NCI-H774 (cell line): ENCODE measurements around the gene ABCA1.
A peak's percentile ranks its signal among the peaks of the same experiment; 100 is the strongest.
"Not testable (repeated sequence)": the region's sequence is repeated elsewhere in the genome, so short reads cannot be mapped to it uniquely, and the experiment has no call there.

ENCODE experiments used
- DNase-seq: peaks from one replicate; lab custom pipeline; 2025; lab: John Stamatoyannopoulos, UW

The ABCA1 gene, protein sequence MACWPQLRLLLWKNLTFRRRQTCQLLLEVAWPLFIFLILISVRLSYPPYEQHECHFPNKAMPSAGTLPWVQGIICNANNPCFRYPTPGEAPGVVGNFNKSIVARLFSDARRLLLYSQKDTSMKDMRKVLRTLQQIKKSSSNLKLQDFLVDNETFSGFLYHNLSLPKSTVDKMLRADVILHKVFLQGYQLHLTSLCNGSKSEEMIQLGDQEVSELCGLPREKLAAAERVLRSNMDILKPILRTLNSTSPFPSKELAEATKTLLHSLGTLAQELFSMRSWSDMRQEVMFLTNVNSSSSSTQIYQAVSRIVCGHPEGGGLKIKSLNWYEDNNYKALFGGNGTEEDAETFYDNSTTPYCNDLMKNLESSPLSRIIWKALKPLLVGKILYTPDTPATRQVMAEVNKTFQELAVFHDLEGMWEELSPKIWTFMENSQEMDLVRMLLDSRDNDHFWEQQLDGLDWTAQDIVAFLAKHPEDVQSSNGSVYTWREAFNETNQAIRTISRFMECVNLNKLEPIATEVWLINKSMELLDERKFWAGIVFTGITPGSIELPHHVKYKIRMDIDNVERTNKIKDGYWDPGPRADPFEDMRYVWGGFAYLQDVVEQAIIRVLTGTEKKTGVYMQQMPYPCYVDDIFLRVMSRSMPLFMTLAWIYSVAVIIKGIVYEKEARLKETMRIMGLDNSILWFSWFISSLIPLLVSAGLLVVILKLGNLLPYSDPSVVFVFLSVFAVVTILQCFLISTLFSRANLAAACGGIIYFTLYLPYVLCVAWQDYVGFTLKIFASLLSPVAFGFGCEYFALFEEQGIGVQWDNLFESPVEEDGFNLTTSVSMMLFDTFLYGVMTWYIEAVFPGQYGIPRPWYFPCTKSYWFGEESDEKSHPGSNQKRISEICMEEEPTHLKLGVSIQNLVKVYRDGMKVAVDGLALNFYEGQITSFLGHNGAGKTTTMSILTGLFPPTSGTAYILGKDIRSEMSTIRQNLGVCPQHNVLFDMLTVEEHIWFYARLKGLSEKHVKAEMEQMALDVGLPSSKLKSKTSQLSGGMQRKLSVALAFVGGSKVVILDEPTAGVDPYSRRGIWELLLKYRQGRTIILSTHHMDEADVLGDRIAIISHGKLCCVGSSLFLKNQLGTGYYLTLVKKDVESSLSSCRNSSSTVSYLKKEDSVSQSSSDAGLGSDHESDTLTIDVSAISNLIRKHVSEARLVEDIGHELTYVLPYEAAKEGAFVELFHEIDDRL (N-terminal part only)

GRCh38 chr9:104927912-104928740, at the start of gene ABCA1:
Gene ABCA1, minus strand, starts transcription at chr9:104928155. Its CDS starts 24,476 bp downstream, at chr9:104903679.
- peak; percentile 36 for DNase-seq

DNA sequence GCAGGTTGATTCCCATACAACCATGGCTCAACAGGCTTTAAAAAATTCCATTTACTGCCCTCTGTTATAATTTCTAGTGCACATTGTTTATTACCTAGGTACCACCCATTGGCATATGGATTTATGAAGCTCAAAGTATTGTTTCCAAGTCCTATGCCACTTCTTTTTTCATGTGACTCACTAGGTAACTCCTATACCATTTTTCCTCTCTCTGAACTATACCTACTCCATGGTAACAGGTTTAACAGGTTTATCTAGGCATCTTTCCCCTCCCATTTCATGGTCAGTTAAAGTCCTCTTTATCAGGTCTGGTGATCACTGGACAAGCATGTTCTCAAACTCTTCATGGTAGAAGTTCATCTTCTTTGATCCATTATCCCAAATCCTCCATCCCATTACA, 49.6 kb upstream of the ABCA1 start:
- no peak for DNase-seq

GRCh38 chr9:104977168-104977567, 49.2 kb upstream of the ABCA1 start:
- no peak for DNase-seq

DNA sequence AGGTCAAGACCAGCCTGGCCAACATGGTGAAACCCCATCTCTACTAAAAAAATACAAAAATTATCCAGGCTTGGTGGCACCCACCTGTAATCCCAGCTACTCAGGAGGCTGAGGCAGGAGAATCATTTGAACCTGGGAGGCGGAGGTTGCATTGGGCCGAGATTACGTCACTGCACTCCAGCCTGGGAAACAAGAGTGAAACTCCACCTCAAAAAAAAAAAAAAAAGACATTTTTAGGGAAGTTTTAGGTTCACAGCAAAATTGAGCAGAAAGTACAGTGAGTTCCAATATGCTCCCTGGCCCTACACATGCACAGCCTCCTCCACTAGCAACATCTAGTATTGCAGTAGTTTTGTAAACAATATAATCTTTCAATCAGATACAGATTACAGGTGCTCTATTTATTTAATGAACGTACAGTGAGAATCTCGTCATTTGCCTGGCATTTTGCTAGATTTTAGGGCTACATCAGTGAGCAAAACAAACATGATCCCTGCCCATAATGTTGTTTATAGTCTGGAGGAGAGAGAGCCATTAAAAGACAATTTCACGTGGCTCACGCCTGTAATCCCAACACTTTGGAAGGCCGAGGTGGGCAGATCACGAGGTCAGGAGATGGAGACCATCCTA, 48.1 kb upstream of the ABCA1 start:
- DNase-seq = not testable (repeated sequence)

GRCh38 chr9:104974053-104974962, 46.4 kb upstream of the ABCA1 start:
- DNase-seq = no peak

- DNase-seq = no peak
These were observed 44.4 kb upstream of the ABCA1 start for GRCh38 chr9:104972242-104972866.

GRCh38 chr9:104971511-104971910, 43.6 kb upstream of the ABCA1 start:
- no peak for DNase-seq

- DNase-seq = no peak
These were observed 42.5 kb upstream of the ABCA1 start for GRCh38 chr9:104970271-104970987.

DNA sequence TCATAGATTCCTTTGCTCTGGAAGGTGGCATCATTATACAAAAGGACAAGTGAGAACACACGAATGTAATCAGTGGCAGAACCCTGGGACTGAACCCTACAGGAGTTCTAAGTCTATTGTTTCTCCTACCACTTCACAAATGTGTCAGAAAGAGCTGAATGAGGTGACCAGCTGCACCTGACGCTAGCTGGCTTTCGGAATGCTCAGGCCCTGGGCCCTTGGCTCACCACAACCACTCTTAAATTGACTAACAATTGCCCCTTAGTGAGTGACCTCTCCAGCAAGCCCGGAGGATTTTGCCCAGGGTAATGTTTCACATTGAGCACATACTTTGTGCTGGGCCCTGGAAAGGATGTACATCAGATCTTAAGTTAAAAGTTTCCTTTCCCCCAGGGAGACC, 41.2 kb upstream of the ABCA1 start:
- DNase-seq = no peak

DNA sequence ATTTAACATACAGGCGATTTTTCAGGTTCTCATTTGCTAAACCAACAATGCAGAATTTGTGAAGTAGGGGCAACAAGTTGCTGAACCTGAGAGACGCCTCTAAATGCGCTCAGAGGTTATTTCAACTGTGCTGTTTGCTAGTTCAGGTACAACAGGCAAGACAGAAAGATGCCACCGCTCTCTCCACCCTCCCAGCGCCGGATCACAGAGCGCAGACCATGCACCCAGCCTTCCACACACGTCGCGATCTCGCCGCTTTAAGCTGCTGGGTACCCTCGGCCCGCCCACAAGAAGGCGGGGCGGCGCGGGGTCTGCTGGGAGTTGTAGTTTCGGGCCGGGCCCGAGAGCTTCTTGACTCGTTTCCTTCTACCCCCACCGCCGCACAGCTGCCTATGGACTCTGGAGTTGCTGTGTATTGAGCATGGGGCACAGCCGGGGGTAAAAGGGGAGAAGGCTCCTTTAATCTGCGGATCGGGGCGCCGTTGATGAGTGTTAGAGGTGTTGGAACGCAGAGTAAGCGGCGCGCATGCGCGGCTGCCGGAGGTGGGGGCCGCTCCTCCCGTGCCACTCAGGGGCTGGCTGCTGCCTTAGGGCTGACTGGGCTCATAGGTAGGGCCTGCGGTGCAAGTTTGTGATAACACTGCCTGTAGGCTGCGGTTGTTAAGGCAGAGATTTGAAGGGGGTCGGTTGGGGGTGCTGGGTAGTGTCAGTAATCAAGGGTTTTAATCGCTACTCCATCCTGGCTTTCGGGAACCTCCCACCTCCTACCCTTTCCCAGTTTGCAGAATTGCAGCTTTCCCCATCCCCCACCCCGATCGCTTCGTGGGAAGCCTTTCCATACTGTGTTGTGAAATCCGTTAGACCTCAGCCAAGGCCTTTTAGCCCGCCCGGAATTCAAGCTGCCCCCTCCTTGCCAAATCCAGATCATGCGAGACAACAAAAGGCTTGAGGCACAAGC, 40.3 kb upstream of the ABCA1 start:
- DNase-seq = peak; percentile 81

GRCh38 chr9:104963076-104963475, 35.1 kb upstream of the ABCA1 start:
- no peak for DNase-seq

- no peak for DNase-seq
These were observed 33.9 kb upstream of the ABCA1 start for GRCh38 chr9:104961701-104962359.

- DNase-seq = no peak
These were observed 33.3 kb upstream of the ABCA1 start for GRCh38 chr9:104961238-104961637.

- DNase-seq = no peak
These were observed 32.7 kb upstream of the ABCA1 start for GRCh38 chr9:104960662-104961061.

DNA sequence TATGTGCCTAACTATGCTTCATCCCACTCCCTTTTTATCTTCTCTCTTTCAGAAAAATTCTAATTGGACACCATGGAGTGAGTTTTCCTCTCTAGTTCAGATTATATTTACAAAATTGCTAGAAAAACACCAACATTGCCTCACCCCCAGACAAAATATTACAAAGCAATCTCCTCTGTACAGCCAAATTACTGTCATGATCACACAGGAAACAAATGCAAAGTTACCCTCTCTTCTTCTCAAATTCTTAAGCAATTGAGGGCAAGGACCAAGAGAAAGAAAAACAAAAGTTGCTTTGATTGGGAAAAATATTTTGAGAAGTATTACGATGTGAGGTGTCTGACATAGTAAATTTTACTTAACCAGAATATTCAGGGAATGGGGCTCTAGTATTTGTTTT, 30.8 kb upstream of the ABCA1 start:
- DNase-seq = no peak

DNA sequence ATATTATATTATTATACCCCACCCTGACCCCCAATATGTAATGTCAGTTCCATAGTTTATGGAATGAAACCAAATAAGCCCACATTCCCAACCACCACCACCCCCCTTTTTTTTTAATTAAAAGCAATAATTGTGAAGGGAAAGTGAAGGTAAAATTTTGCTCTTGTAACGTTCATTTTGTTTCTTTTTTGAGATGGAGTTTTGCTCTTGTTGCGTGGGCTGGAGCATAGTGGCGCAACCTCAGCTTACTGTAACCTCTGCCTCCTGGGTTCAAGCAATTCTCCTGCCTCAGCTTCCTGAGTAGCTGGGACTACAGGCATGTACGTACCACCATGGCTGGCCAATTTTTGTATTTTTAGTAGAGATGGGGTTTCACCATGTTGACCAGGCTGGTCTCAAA, 30.1 kb upstream of the ABCA1 start:
- DNase-seq = not testable (repeated sequence)

GRCh38 chr9:104951487-104951886, 23.5 kb upstream of the ABCA1 start:
- no peak for DNase-seq
